AG10803 (cell line): Measurements from ENCODE around the gene KIF22.

Source experiments
- DNase-seq: peaks from one replicate; pipeline ENCODE4 v3.0.0; 2010; ENCODE audit warnings: low read depth
- H3K4me3 ChIP-seq: 2 replicates; pipeline ENCODE4 v1.5.1; 2011; ENCODE audit warnings: mild to moderate bottlenecking, low read length, control low read depth
- CTCF ChIP-seq: conservative IDR thresholded peaks from 2 replicates; pipeline ENCODE4 v1.5.1; 2011; ENCODE audit warnings: mild to moderate bottlenecking, low read length, control low read depth, inconsistent platforms

KIF22 gene

GRCh38 chr16:29841631-29842030 is 51.1 kb downstream of the KIF22 start:
- no peak for TF ChIP-seq CTCF
- no peak for DNase-seq
- H3K4me3 ChIP-seq: no peak overlapping the region

GRCh38 chr16:29842732-29843346 is 52.3 kb downstream of the KIF22 start:
- TF ChIP-seq CTCF: no peak

GRCh38 chr16:29843931-29844330 is 53.4 kb downstream of the KIF22 start:
- H3K4me3 ChIP-seq: no peak overlapping the region
- no peak for DNase-seq
- no peak for TF ChIP-seq CTCF

More at GRCh38 chr16:29842732-29843346, 52.3 kb downstream of the KIF22 start:
- no peak for DNase-seq
- no peak overlapping the region for H3K4me3 ChIP-seq

GRCh38 chr16:29844575-29845331 is 54.2 kb downstream of the KIF22 start:
- peak; percentile 33 for DNase-seq
- no peak for TF ChIP-seq CTCF
- no peak overlapping the region for H3K4me3 ChIP-seq

- no peak for DNase-seq
- no peak overlapping the region for H3K4me3 ChIP-seq
- no peak for TF ChIP-seq CTCF
These were observed 55.1 kb downstream of the KIF22 start for GRCh38 chr16:29845656-29846055.

- DNase-seq: peak; percentile 60
- TF ChIP-seq CTCF: peak; percentile 82
- H3K4me3 ChIP-seq: no peak overlapping the region
These were observed 58.1 kb downstream of the KIF22 start for GRCh38 chr16:29848420-29849297.
